Right lung (tissue), 5 donors: Measurements from ENCODE around the gene TMEM225B. TPM values are rescaled to one million over a fixed set of nuclear protein-coding genes. Genes with fewer than 3 reads are reported as not detected.
"Not testable (repeated sequence)": the region's sequence is repeated elsewhere in the genome, so short reads cannot be mapped to it uniquely, and the experiment has no call there.

Source experiments
- DNase-seq, 2 donors: peaks; one replicate each; pipeline ENCODE4 v3.0.0-alpha.2; 2013
- polyA plus RNA-seq, 5 donors: library from polyadenylated mRNA; unstranded; fragments of 120-200 nt; gene quantifications; one replicate each; pipeline versions ENCODE4 v1.2.1 to v1.2.3, GENCODE V29; 2013; ENCODE audit warnings: inconsistent platforms in 1 of 5, low replicate concordance in 1 of 5; ENCODE audit not compliant: insufficient read length in 5 of 5, insufficient read depth in 1 of 5

Gene TMEM225B
- polyA plus RNA-seq, 5 donors: 1.4 to 2.3 (median 1.7) TPM

- DNase-seq: no peak
These were observed 18.6 kb upstream of the TMEM225B start for GRCh38 chr7:99579281-99579955.

GRCh38 chr7:99579956-99580777 is 17.9 kb upstream of the TMEM225B start:
- DNase-seq: peak; percentile 43 to 56

- DNase-seq: not testable (repeated sequence)
These were observed 17.2 kb upstream of the TMEM225B start for GRCh38 chr7:99580778-99581332.

- no peak for DNase-seq
These were observed 9.2 kb upstream of the TMEM225B start for GRCh38 chr7:99588868-99589267.

GRCh38 chr7:99594948-99595745 is 2.9 kb upstream of the TMEM225B start:
- DNase-seq: no peak

- no peak for DNase-seq
These were observed 1.6 kb upstream of the TMEM225B start for GRCh38 chr7:99596408-99596955.

- no peak for DNase-seq
These were observed 1.8 kb downstream of the TMEM225B start for GRCh38 chr7:99599836-99600235.

- no peak for DNase-seq
These were observed 3.7 kb downstream of the TMEM225B start for GRCh38 chr7:99601656-99602310.

- DNase-seq: no peak
These were observed 7.5 kb downstream of the TMEM225B start for GRCh38 chr7:99605527-99605926.

- DNase-seq: no peak
These were observed 8.5 kb downstream of the TMEM225B start for GRCh38 chr7:99606531-99606930.

- DNase-seq: no peak
These were observed 9.5 kb downstream of the TMEM225B start for GRCh38 chr7:99607548-99607947.

- DNase-seq: no peak
These were observed 16.4 kb downstream of the TMEM225B start for GRCh38 chr7:99614495-99614894.

- no peak for DNase-seq
These were observed 17.9 kb downstream of the TMEM225B start for GRCh38 chr7:99615989-99616358.

GRCh38 chr7:99616359-99617191 is 18.5 kb downstream of the TMEM225B start, which contains the start of gene ZSCAN25:
ZSCAN25 (plus strand) TSS chr7:99616946; CDS start chr7:99619607, 2,661 bp downstream.
- peak; percentile 87 to 89 for DNase-seq

GRCh38 chr7:99617192-99617781 is 19.2 kb downstream of the TMEM225B start:
- DNase-seq: no peak

GRCh38 chr7:99618726-99619125 is 20.7 kb downstream of the TMEM225B start:
- no peak for DNase-seq

- no peak for DNase-seq
These were observed 21.6 kb downstream of the TMEM225B start for GRCh38 chr7:99619571-99620130.

GRCh38 chr7:99621271-99621670 is 23.2 kb downstream of the TMEM225B start:
- no peak for DNase-seq

GRCh38 chr7:99622596-99622995 is 24.5 kb downstream of the TMEM225B start:
- DNase-seq: no peak
